Activated CD8-positive, alpha-beta T cell treated with anti-CD3 and anti-CD28 coated beads for 36 hours (primary cell): Measurements from ENCODE around the gene MAGEB3. TPM values are rescaled to one million over a fixed set of nuclear protein-coding genes. Genes with fewer than 3 reads are reported as not detected.

Source experiments
- ATAC-seq: fragments of 200-7000 bp; cut with Tn5 transposase; one replicate; pipeline ENCODE4 v1.10.0; 2021; ENCODE audit warnings: mild to moderate bottlenecking, moderate library complexity
- CTCF ChIA-PET: fragments of 350-600 bp; sonication (Branson Sonifier 250); formaldehyde crosslinking; loops from one replicate; lab custom pipeline; 2021; ENCODE audit warnings: antibody characterized with exemption; lab: Charles Lee
- POLR2A ChIA-PET: fragments of 350-600 bp; sonication (Branson Sonifier 250); formaldehyde crosslinking; loops from one replicate; lab custom pipeline; 2021; ENCODE audit warnings: antibody characterized with exemption; lab: Charles Lee
- DNase-seq: peaks from one replicate; pipeline ENCODE4 v3.0.0-alpha.2; 2020
- H3K27ac Mint-ChIP-seq: one replicate; pipeline ENCODE4 v1.8.0; 2021; ENCODE audit warnings: mild to moderate bottlenecking, mixed read lengths
- H3K27me3 Mint-ChIP-seq: one replicate; pipeline ENCODE4 v1.8.0; 2021; ENCODE audit warnings: mixed read lengths
- H3K36me3 Mint-ChIP-seq: one replicate; pipeline ENCODE4 v1.8.0; 2021; ENCODE audit warnings: low read depth, mixed read lengths
- H3K4me1 Mint-ChIP-seq: one replicate; pipeline ENCODE4 v1.8.0; 2021; ENCODE audit warnings: low read depth, mixed read lengths
- H3K4me3 Mint-ChIP-seq: one replicate; pipeline ENCODE4 v1.8.0; 2021; ENCODE audit warnings: mild to moderate bottlenecking, moderate library complexity, mixed read lengths
- H3K9me3 Mint-ChIP-seq: one replicate; pipeline ENCODE4 v1.8.0; 2021; ENCODE audit warnings: mixed read lengths
- CTCF ChIP-seq: fragments of 200-600 bp; IDR thresholded peaks from one replicate; pipeline ENCODE4 v1.8.0; 2022; ENCODE audit warnings: antibody characterized with exemption, mild to moderate bottlenecking
- intact Hi-C: fragments of 100-400 bp; cut with micrococcal nuclease; formaldehyde crosslinking; loops from one replicate; pipeline ENCODE4 v1.10.0; 2022
- total RNA-seq, 2 experiments: library from RNA; stranded (reverse); gene quantifications; one replicate each; pipeline ENCODE4 v1.2.3, GENCODE V29; 2021

MAGEB3 gene
- total RNA-seq, 2 experiments from 2014 or later = not detected

GRCh38 chrX:30224536-30224935 lies 5.9 kb upstream of the MAGEB3 start:
- DNase-seq = no peak
- H3K4me1 Mint-ChIP-seq = no peaks in the 10 kb centered on the region
- no peaks in the 10 kb centered on the region for H3K9me3 Mint-ChIP-seq

DNA sequence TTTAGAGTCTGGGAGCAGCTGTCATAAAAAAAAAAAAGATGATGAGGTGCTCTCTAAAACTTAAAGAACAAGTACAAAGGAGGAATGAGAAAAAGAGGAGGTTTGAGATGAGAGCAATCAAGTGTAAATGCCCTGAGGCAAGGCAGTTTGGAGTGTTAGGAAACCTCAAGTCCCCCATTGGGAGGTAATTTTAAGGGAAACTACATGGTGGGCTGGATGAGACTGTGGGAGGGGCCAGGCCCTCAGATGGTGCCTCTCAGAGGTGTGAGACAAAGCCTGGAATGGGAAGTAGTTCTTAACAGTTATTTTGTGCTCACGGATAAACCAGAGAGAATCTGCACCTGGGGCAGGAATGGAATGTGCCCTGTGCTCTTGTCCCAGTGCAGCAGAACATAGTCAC lies 1.9 kb upstream of the MAGEB3 start:
- Mint-ChIP-seq H3K27me3 (no peaks in the 10 kb centered on the region), H3K4me1 (no peaks in the 10 kb centered on the region), H3K4me3 (no peak overlapping the region), H3K9me3 (no peaks in the 10 kb centered on the region), H3K36me3 (no peaks in the 10 kb centered on the region), H3K27ac (no peak overlapping the region)
- CTCF ChIA-PET = no interaction called here
- no peak for ATAC-seq
- intact Hi-C loops = no loop called here
- no peak for DNase-seq
- TF ChIP-seq CTCF = no peak
- POLR2A ChIA-PET = no interaction called here

More at GRCh38 chrX:30224536-30224935, 5.9 kb upstream of the MAGEB3 start:
- TF ChIP-seq CTCF = no peak
- Mint-ChIP-seq H3K36me3 (no peaks in the 10 kb centered on the region), H3K27ac (no peak overlapping the region), H3K27me3 (no peaks in the 10 kb centered on the region), H3K4me3 (no peak overlapping the region)
- intact Hi-C loops = no loop called here
- ChIA-PET POLR2A (no interaction called here), CTCF (no interaction called here)
- no peak for ATAC-seq

DNA sequence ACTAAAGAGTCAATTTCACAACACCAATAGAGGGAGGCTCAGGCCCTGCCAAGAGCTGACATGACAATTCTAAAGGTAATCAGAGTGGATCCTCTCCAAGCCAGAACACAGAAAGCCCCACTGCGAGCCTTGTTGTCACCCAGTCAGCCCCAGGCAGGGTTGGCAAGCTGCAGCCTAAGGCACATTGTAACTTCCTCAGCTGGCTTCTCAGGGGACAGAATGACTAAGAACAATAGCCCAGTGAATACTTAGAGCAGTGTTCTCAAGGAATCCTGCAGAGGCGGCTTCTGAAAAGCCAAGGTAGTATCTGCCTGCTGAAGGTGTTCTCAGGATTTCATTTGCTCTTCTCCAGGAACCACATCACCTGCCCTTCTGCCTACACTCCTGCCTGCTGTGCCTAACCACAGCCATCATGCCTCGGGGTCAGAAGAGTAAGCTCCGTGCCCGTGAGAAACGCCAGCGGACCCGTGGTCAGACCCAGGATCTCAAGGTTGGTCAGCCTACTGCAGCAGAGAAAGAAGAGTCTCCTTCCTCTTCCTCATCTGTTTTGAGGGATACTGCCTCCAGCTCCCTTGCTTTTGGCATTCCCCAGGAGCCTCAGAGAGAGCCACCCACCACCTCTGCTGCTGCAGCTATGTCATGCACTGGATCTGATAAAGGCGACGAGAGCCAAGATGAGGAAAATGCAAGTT lies 11.4 kb downstream of the MAGEB3 start, which contains the start of gene MAGEB4:
Gene MAGEB4, plus strand, starts transcription at position 277 of the 692 bp plus-strand sequence. Its CDS starts 136 bp downstream, at position 413.
- intact Hi-C loops = no loop called here
- Mint-ChIP-seq H3K27ac (no peak within 1 kb of the TSS), H3K9me3 (no peaks in the 10 kb centered on the region), H3K4me3 (no peak within 1 kb of the TSS), H3K27me3 (no peaks in the 10 kb centered on the region), H3K36me3 (no peaks in the 10 kb centered on the region), H3K4me1 (no peaks in the 10 kb centered on the region)
- ChIA-PET POLR2A (no interaction called here), CTCF (no interaction called here)
- no peak for TF ChIP-seq CTCF
- no peak for DNase-seq
- no peak for ATAC-seq

DNA sequence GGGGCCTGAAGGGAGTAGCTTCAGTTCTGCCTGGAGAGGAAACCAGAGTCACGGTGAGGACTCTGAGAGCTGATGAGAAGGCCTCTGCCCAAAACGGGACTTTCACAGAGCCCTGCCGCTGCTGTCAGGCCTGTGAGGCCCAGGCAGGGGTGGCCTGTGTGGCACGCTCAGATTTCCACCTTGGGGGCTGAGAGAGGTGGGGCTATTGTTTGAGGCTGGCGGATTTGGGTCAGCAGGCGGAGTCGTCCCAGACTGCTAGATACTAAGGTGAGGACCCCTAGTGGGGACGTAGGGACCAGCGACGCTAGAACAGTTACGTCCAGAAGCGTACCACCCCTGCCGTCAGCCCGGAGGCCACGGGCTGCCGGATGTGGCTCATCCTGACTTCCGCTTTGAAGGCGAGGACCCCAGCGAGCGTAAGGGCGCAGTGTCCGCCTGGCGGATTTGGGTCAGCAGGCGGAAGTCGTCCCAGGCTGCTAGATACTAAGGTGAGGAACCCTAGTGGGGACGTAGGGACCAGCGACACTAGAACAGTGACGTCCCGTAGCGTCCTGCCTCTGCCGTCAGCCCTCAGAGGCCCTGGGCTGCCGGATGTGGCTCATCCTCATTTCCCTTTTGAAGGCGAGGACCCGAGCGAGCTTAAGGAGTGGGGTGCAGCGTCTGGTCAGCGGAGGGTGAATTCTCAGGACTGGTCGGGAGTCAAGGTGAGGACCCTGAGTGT lies 16.5 kb downstream of the MAGEB3 start, which contains the start of gene MAGEB1:
Gene MAGEB1, plus strand, starts transcription at position 378 of the 721 bp plus-strand sequence. CDS start 3,348 bp downstream, outside the sequence.
- no peaks in the 10 kb centered on the region for H3K9me3 Mint-ChIP-seq
- ATAC-seq = no peak
- no peaks in the 10 kb centered on the region for H3K36me3 Mint-ChIP-seq
- ChIA-PET POLR2A (no interaction called here), CTCF (no interaction called here)
- TF ChIP-seq CTCF = no peak
- H3K4me1 Mint-ChIP-seq = no peaks in the 10 kb centered on the region
- H3K27ac Mint-ChIP-seq = no peak within 1 kb of the TSS
- intact Hi-C loops = no loop called here
- H3K27me3 Mint-ChIP-seq = no peaks in the 10 kb centered on the region
- DNase-seq = no peak
- no peak within 1 kb of the TSS for H3K4me3 Mint-ChIP-seq

DNA sequence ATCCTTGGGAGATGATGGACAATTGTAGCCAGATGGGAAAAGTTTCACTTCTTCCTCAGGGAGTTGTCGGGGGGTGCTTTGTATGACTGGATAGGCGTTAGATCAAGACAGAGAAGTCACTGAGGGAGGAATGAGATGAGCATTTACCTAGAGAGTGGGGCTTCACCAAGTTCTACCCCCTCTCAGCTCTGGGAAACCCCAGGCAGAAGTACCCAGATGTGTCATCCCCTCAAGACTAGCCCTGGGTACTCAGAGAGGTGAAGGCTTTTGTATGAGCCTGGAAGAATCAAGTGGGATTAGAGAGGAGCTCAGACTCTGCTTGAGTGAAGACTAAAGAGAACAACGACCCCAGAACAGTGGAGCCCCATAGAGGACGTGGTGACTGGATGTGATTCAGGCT lies 18.4 kb downstream of the MAGEB3 start:
- no peak for DNase-seq
- POLR2A ChIA-PET = no interaction called here
- H3K9me3 Mint-ChIP-seq = no peaks in the 10 kb centered on the region
- H3K27ac Mint-ChIP-seq = no peak overlapping the region
- H3K27me3 Mint-ChIP-seq = no peaks in the 10 kb centered on the region
- no peaks in the 10 kb centered on the region for H3K36me3 Mint-ChIP-seq
- TF ChIP-seq CTCF = no peak
- intact Hi-C loops = no loop called here
- H3K4me3 Mint-ChIP-seq = no peak overlapping the region
- H3K4me1 Mint-ChIP-seq = no peaks in the 10 kb centered on the region
- ATAC-seq = no peak
- CTCF ChIA-PET = no interaction called here
